Measurements from ENCODE around the gene RASSF5. TPM values are rescaled to one million over a fixed set of nuclear protein-coding genes. Genes with fewer than 3 reads are reported as not detected.

RASSF5 gene
- polyA plus RNA-seq, 1 donor from 2014 or later = 4.0 TPM

DNA sequence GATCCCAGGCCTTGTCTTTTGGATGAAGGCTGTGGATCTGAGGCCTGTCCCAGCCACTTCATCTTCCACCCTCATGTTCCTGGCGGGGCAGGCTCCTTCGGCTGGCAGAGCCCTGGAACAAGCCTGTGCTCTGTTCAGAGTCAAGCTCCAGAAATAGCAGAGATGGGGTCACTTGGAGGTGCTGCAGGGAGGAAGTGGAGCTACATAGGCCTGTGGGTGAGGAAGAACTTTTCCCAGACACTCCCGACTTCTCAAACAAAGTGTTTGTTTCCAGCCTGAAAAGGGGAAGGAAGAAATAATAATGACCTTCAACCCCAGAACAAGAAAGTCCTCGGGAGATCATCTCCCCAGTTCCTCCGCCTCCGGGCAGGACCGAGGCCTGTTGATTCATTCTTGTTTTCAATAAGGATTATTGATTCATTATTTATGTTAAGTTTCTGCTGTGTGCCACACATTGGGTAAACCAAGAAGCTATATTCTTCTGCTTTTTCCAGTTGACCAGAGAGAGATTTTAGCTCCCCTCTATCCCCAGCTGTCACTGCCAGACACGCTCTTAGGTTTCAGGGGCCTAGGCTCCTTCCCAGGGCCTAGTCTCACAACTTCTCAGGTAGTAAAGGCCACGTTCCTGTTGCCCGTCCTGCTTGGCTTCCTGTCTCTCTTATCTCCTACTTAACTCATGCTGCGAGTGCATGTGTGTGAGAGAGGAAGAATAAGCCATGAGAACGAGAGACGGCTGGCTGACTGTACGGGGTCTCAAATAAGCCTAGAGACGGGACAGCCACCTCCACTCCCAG is 20.1 kb upstream of the RASSF5 start:
- no peaks in the 10 kb centered on the region for H3F3A ChIP-seq (ENCODE audit: insufficient read depth, low read length, poor library complexity, severe bottlenecking)
- H4K20me1 ChIP-seq (ENCODE audit: insufficient read depth) = no peaks in the 10 kb centered on the region
- H3K36me3 ChIP-seq (ENCODE audit: insufficient read depth, low read length) = no peaks in the 10 kb centered on the region
- H3K27me3 ChIP-seq (ENCODE audit: insufficient read depth, low read depth, low read length) = no peaks in the 10 kb centered on the region
- H3K9ac ChIP-seq (ENCODE audit: low read length) = no peak overlapping the region
- H3K9me3 ChIP-seq (ENCODE audit: low read length) = no peaks in the 10 kb centered on the region
- no peak for TF ChIP-seq REST (IDR thresholded peaks at IDR 0.05; ENCODE audit: borderline replicate concordance)
- no peak for TF ChIP-seq MXI1 (conservative IDR thresholded peaks at IDR 0.05; ENCODE audit: poor library complexity, severe bottlenecking)
- no peak for TF ChIP-seq SMC3 (conservative IDR thresholded peaks at IDR 0.05; ENCODE audit: poor library complexity)
- H3K79me2 ChIP-seq (replicated peaks; ENCODE audit: insufficient read depth, low read length) = no peaks in the 10 kb centered on the region
- no peak overlapping the region for H2AFZ ChIP-seq (ENCODE audit: low read depth, low read length)
- no peak overlapping the region for H3K27ac ChIP-seq (ENCODE audit: low read length)
- H3K9me2 ChIP-seq (ENCODE audit: insufficient read depth, low read length) = no peaks in the 10 kb centered on the region
- no peak overlapping the region for H3K4me2 ChIP-seq (ENCODE audit: low read length)
- H3K4me3 ChIP-seq (ENCODE audit: low read length) = no peak overlapping the region

GRCh38 chr1:206487970-206488369 is 19.4 kb upstream of the RASSF5 start:
- Histone ChIP-seq H3K27me3 (ENCODE audit: insufficient read depth, low read depth, low read length) (no peaks in the 10 kb centered on the region), H3K9ac (ENCODE audit: low read length) (no peak overlapping the region), H4K20me1 (ENCODE audit: insufficient read depth) (no peaks in the 10 kb centered on the region), H3K9me3 (ENCODE audit: low read length) (no peaks in the 10 kb centered on the region), H3K9me2 (ENCODE audit: insufficient read depth, low read length) (no peaks in the 10 kb centered on the region), H3K4me2 (ENCODE audit: low read length) (no peak overlapping the region), H3K36me3 (ENCODE audit: insufficient read depth, low read length) (no peaks in the 10 kb centered on the region), H3K27ac (ENCODE audit: low read length) (no peak overlapping the region), H3F3A (ENCODE audit: insufficient read depth, low read length, poor library complexity, severe bottlenecking) (no peaks in the 10 kb centered on the region), H2AFZ (ENCODE audit: low read depth, low read length) (no peak overlapping the region), H3K79me2 (replicated peaks; ENCODE audit: insufficient read depth, low read length) (no peaks in the 10 kb centered on the region), H3K4me3 (ENCODE audit: low read length) (no peak overlapping the region)
- no peak for TF ChIP-seq TAF1 (IDR thresholded peaks at IDR 0.05; ENCODE audit: low read depth)

DNA sequence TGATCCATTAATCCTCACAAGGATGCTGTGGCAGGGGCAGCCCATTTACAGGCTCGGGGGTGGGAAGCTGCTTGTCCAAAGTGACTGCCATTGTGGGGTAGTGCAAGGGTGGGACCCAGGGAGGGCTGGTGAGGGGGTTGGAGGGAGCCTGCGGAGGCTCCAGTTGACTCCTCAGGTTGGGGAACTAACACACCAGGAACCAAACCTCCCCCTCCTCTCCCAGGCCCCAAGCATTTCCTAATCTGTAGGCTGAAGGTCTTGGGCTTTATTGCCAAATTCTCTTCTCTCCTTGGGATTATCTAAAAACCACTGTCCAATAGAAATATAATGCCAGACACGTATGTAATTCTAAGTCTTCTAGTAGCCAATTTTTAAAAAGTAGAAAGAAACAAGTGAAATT is 18.9 kb upstream of the RASSF5 start:
- TF ChIP-seq EZH2 (IDR thresholded peaks at IDR 0.05; ENCODE audit: borderline replicate concordance, insufficient read depth, low read length, poor library complexity, severe bottlenecking) (no peak), MXI1 (conservative IDR thresholded peaks at IDR 0.05; ENCODE audit: poor library complexity, severe bottlenecking) (no peak), REST (IDR thresholded peaks at IDR 0.05; ENCODE audit: borderline replicate concordance) (no peak), RAD21 (conservative IDR thresholded peaks at IDR 0.05) (no peak)
- TF ChIP-seq, protein P1, sequence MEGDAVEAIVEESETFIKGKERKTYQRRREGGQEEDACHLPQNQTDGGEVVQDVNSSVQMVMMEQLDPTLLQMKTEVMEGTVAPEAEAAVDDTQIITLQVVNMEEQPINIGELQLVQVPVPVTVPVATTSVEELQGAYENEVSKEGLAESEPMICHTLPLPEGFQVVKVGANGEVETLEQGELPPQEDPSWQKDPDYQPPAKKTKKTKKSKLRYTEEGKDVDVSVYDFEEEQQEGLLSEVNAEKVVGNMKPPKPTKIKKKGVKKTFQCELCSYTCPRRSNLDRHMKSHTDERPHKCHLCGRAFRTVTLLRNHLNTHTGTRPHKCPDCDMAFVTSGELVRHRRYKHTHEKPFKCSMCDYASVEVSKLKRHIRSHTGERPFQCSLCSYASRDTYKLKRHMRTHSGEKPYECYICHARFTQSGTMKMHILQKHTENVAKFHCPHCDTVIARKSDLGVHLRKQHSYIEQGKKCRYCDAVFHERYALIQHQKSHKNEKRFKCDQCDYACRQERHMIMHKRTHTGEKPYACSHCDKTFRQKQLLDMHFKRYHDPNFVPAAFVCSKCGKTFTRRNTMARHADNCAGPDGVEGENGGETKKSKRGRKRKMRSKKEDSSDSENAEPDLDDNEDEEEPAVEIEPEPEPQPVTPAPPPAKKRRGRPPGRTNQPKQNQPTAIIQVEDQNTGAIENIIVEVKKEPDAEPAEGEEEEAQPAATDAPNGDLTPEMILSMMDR (IDR thresholded peaks at IDR 0.05; ENCODE audit: poor library complexity, severe bottlenecking) = no peak
- no peak overlapping the region for H3K9ac ChIP-seq (ENCODE audit: low read length)
- H3K27ac ChIP-seq (ENCODE audit: low read length) = no peak overlapping the region
- no peak overlapping the region for H3K4me2 ChIP-seq (ENCODE audit: low read length)
- H3K9me2 ChIP-seq (ENCODE audit: insufficient read depth, low read length) = no peaks in the 10 kb centered on the region
- no peaks in the 10 kb centered on the region for H3F3A ChIP-seq (ENCODE audit: insufficient read depth, low read length, poor library complexity, severe bottlenecking)
- no peaks in the 10 kb centered on the region for H3K36me3 ChIP-seq (ENCODE audit: insufficient read depth, low read length)
- no peaks in the 10 kb centered on the region for H3K79me2 ChIP-seq (replicated peaks; ENCODE audit: insufficient read depth, low read length)
- no peak overlapping the region for H3K4me3 ChIP-seq (ENCODE audit: low read length)
- no peaks in the 10 kb centered on the region for H3K9me3 ChIP-seq (ENCODE audit: low read length)
- H3K27me3 ChIP-seq (ENCODE audit: insufficient read depth, low read depth, low read length) = no peaks in the 10 kb centered on the region
- no peak overlapping the region for H2AFZ ChIP-seq (ENCODE audit: low read depth, low read length)
- H4K20me1 ChIP-seq (ENCODE audit: insufficient read depth) = no peaks in the 10 kb centered on the region

Data from neural cell (in vitro differentiated cells).